Urinary bladder (tissue), 4 donors: ENCODE measurements around the gene DNM3. TPM values are rescaled to one million over a fixed set of nuclear protein-coding genes. Genes with fewer than 3 reads are reported as not detected.

Experiments
- DNase-seq: peaks from one replicate; pipeline ENCODE4 v3.0.0-alpha.2; 2015; ENCODE audit errors: extremely low spot score
- H3K27ac ChIP-seq: one replicate; pipeline ENCODE4 v1.5.1; 2013; ENCODE audit warnings: low read depth, mild to moderate bottlenecking, moderate library complexity
- H3K36me3 ChIP-seq: one replicate; pipeline ENCODE4 v1.6.1; 2013; ENCODE audit warnings: mild to moderate bottlenecking, moderate library complexity; ENCODE audit not compliant: insufficient read depth
- H3K4me1 ChIP-seq: one replicate; pipeline ENCODE4 v1.6.1; 2013; ENCODE audit warnings: mild to moderate bottlenecking, moderate library complexity; ENCODE audit not compliant: insufficient read depth
- H3K4me3 ChIP-seq: one replicate; pipeline ENCODE4 v1.5.1; 2013; ENCODE audit warnings: low read depth, low read length
- WGBS: extraction: QIAGEN DNeasy Blood & Tissue Kit; methylation state at CpG from one replicate; pipeline ENCODE4 v1.1.7; 2013; 5-methylcytosine and 5-hydroxymethylcytosine counted together
- polyA plus RNA-seq: library from polyadenylated mRNA; stranded (reverse); fragments of 200-250 nt; gene quantifications from one replicate; pipeline ENCODE4 v1.2.3, GENCODE V29; 2013
- total RNA-seq: library from RNA; depleted of rRNA; stranded (reverse); fragments of >200 nt; gene quantifications from one replicate; pipeline ENCODE4 v1.2.3, GENCODE V29; 2014
- donor health status: healthy with polysubstance abuse.
- donor health status: healthy.

DNM3 gene
- total and polyA plus RNA-seq, 2 donors: 3.2 to 11.7 TPM

- H3K27ac ChIP-seq: no peak overlapping the region
- no peaks in the 10 kb centered on the region for H3K36me3 ChIP-seq
- H3K4me3 ChIP-seq: no peak overlapping the region
- DNase-seq: no peak
- H3K4me1 ChIP-seq: no peaks in the 10 kb centered on the region
Observed at GRCh38 chr1:171835891-171836290, 5.4 kb upstream of the DNM3 start.

GRCh38 chr1:171841931-171842761, 848 bp downstream of the DNM3 start:
- Histone ChIP-seq H3K4me3 (peak overlapping the region; percentile 61), H3K4me1 (no peaks in the 10 kb centered on the region), H3K36me3 (no peaks in the 10 kb centered on the region), H3K27ac (no peak overlapping the region)
- 1% methylated on average over 40 of the region's 40 CpGs for WGBS
- DNase-seq: no peak

GRCh38 chr1:171844381-171844780, 3.1 kb downstream of the DNM3 start:
- Histone ChIP-seq H3K27ac (no peak overlapping the region), H3K4me1 (no peaks in the 10 kb centered on the region), H3K36me3 (no peaks in the 10 kb centered on the region), H3K4me3 (no peak overlapping the region)
- WGBS: 59% methylated on average over 2 of the region's 2 CpGs
- DNase-seq: no peak

GRCh38 chr1:171845998-171846397, 4.7 kb downstream of the DNM3 start:
- no peaks in the 10 kb centered on the region for H3K36me3 ChIP-seq
- no peaks in the 10 kb centered on the region for H3K4me1 ChIP-seq

GRCh38 chr1:171849245-171849898, 8.1 kb downstream of the DNM3 start:
- Histone ChIP-seq H3K4me1 (no peaks in the 10 kb centered on the region), H3K4me3 (no peak overlapping the region), H3K36me3 (no peaks in the 10 kb centered on the region), H3K27ac (no peak overlapping the region)
- WGBS: 58% methylated on average over 5 of the region's 5 CpGs
- DNase-seq: no peak

More at GRCh38 chr1:171845998-171846397, 4.7 kb downstream of the DNM3 start:
- H3K27ac ChIP-seq: no peak overlapping the region
- DNase-seq: no peak
- no peak overlapping the region for H3K4me3 ChIP-seq

- H3K27ac ChIP-seq: no peak overlapping the region
- no peak for DNase-seq
- H3K4me3 ChIP-seq: no peak overlapping the region
- 63% methylated on average over 5 of the region's 5 CpGs for WGBS
- no peaks in the 10 kb centered on the region for H3K4me1 ChIP-seq
- H3K36me3 ChIP-seq: no peaks in the 10 kb centered on the region
Observed at GRCh38 chr1:171850651-171851350, 9.5 kb downstream of the DNM3 start.

GRCh38 chr1:171852272-171852671, 11.0 kb downstream of the DNM3 start:
- no peaks in the 10 kb centered on the region for H3K36me3 ChIP-seq
- H3K4me3 ChIP-seq: no peak overlapping the region
- H3K4me1 ChIP-seq: no peaks in the 10 kb centered on the region
- no peak for DNase-seq
- H3K27ac ChIP-seq: no peak overlapping the region

- no peaks in the 10 kb centered on the region for H3K4me1 ChIP-seq
- no peak overlapping the region for H3K4me3 ChIP-seq
- 99% methylated on average over 1 of the region's 1 CpG for WGBS
- no peak overlapping the region for H3K27ac ChIP-seq
- no peak for DNase-seq
- H3K36me3 ChIP-seq: no peaks in the 10 kb centered on the region
Observed at GRCh38 chr1:171855381-171855780, 14.1 kb downstream of the DNM3 start.

GRCh38 chr1:171858696-171859095, 17.4 kb downstream of the DNM3 start:
- Histone ChIP-seq H3K27ac (no peak overlapping the region), H3K4me1 (no peaks in the 10 kb centered on the region), H3K36me3 (no peaks in the 10 kb centered on the region), H3K4me3 (no peak overlapping the region)
- 73% methylated on average over 3 of the region's 3 CpGs for WGBS
- DNase-seq: no peak

GRCh38 chr1:171860696-171861095, 19.4 kb downstream of the DNM3 start:
- Histone ChIP-seq H3K4me3 (no peak overlapping the region), H3K4me1 (no peaks in the 10 kb centered on the region), H3K27ac (no peak overlapping the region), H3K36me3 (no peaks in the 10 kb centered on the region)
- no peak for DNase-seq
- WGBS: 55% methylated on average over 1 of the region's 1 CpG

- Histone ChIP-seq H3K27ac (no peak overlapping the region), H3K4me1 (no peaks in the 10 kb centered on the region), H3K36me3 (no peaks in the 10 kb centered on the region), H3K4me3 (no peak overlapping the region)
- WGBS: 86% methylated on average over 4 of the region's 4 CpGs
- DNase-seq: no peak
Observed at GRCh38 chr1:171863531-171863930, 22.2 kb downstream of the DNM3 start.

- no peak overlapping the region for H3K27ac ChIP-seq
- no peak for DNase-seq
- no peak overlapping the region for H3K4me3 ChIP-seq
- H3K36me3 ChIP-seq: no peaks in the 10 kb centered on the region
- no peaks in the 10 kb centered on the region for H3K4me1 ChIP-seq
Observed at GRCh38 chr1:171864308-171864707, 23.0 kb downstream of the DNM3 start.

- Histone ChIP-seq H3K4me1 (no peaks in the 10 kb centered on the region), H3K27ac (no peak overlapping the region), H3K36me3 (no peaks in the 10 kb centered on the region), H3K4me3 (no peak overlapping the region)
- no peak for DNase-seq
- WGBS: 90% methylated on average over 6 of the region's 6 CpGs
Observed at GRCh38 chr1:171865106-171865505, 23.8 kb downstream of the DNM3 start.

GRCh38 chr1:171867236-171867635, 25.9 kb downstream of the DNM3 start:
- 81% methylated on average over 2 of the region's 2 CpGs for WGBS

More at GRCh38 chr1:171867236-171867635, 25.9 kb downstream of the DNM3 start:
- no peak overlapping the region for H3K4me3 ChIP-seq
- DNase-seq: no peak
- no peak overlapping the region for H3K27ac ChIP-seq
- no peaks in the 10 kb centered on the region for H3K36me3 ChIP-seq
- no peaks in the 10 kb centered on the region for H3K4me1 ChIP-seq
